ENCODE data around the gene ARSA. TPM values are rescaled to one million over a fixed set of nuclear protein-coding genes. Genes with fewer than 3 reads are reported as not detected.

Gene ARSA
- total RNA-seq, 1 experiment from 2014 or later: 10.3 TPM

DNA sequence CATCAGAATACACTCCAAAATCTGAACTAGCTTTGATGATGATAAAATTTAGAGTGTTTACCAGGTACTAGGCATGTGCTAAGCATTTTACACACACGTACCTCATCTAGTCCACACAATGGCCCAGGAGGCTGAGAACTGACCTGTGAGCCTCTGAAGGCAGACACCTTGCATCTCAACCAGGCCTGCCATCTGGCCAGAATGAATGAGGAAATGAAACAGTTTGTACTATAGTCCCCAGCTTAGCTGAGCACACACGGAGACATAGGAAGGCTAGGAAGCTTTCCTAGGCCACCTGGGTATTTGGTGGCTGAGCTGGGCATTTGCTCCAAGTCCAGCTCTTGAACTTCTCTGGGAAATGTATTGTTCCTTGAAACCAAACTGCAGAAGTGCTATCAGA, 37.8 kb upstream of the ARSA start:
- no peaks in the 10 kb centered on the region for H3K79me2 ChIP-seq (ENCODE audit: insufficient read depth, low read length)
- H4K91ac ChIP-seq (ENCODE audit: insufficient read length, low read depth, low read length): no peak overlapping the region
- H3K4me1 ChIP-seq (ENCODE audit: insufficient read depth, low read length): no peaks in the 10 kb centered on the region
- no peak overlapping the region for H2BK120ac ChIP-seq (ENCODE audit: low read depth, low read length, poor library complexity, severe bottlenecking)
- no CpG with 5 or more reads among the region's 2 CpGs for WGBS (ENCODE audit: extremely low coverage, insufficient read length, low lambda C conversion rate)
- no peaks in the 10 kb centered on the region for H4K20me1 ChIP-seq (ENCODE audit: control insufficient read depth, insufficient read depth, insufficient read length)
- no peak overlapping the region for H4K8ac ChIP-seq (replicated peaks; ENCODE audit: insufficient read length, low read depth, low read length)
- peaks cover 65% of the 10 kb centered on the region for H3K27me3 Mint-ChIP-seq (ENCODE audit: low read depth)
- no peak overlapping the region for H3K23ac ChIP-seq (ENCODE audit: insufficient read length, low read depth, low read length)
- H2AK5ac ChIP-seq (ENCODE audit: insufficient read length, low read length): no peak overlapping the region
- DNase-seq: no peak
- H3K14ac ChIP-seq (ENCODE audit: insufficient read depth, low read length): no peak overlapping the region
- no peak overlapping the region for H3K27ac ChIP-seq (ENCODE audit: insufficient read length, low read depth, low read length)
- no peak overlapping the region for H3K27ac Mint-ChIP-seq
- no peak overlapping the region for H3K4me3 Mint-ChIP-seq
- TF ChIP-seq CTCF (conservative IDR thresholded peaks at IDR 0.05): no peak
- H4K5ac ChIP-seq (ENCODE audit: insufficient read length, low read depth, low read length): no peak overlapping the region
- H3K9ac ChIP-seq (ENCODE audit: extremely low read depth, insufficient read length, low read length): no peak overlapping the region
- H3K56ac ChIP-seq (ENCODE audit: insufficient read length, low read depth, low read length): no peak overlapping the region
- H2BK12ac ChIP-seq (ENCODE audit: insufficient read length, low read depth, low read length): no peak overlapping the region
- H3K9me3 ChIP-seq (ENCODE audit: control insufficient read depth, low read depth, low read length): no peaks in the 10 kb centered on the region
- H3K36me3 Mint-ChIP-seq (ENCODE audit: insufficient read depth in 1 of 3, low read depth in 3 of 3): no peaks in the 10 kb centered on the region
- H3K79me1 ChIP-seq (ENCODE audit: insufficient read depth, low read depth, low read length, poor library complexity, severe bottlenecking): no peaks in the 10 kb centered on the region
- no peak overlapping the region for H3K4ac ChIP-seq (ENCODE audit: low read depth, low read length)
- no peaks in the 10 kb centered on the region for H3K23me2 ChIP-seq (ENCODE audit: insufficient read length, low read depth, low read length, poor library complexity, severe bottlenecking)
- no peak overlapping the region for H2AFZ ChIP-seq (ENCODE audit: low read length)
- H3K4me1 Mint-ChIP-seq: peaks cover 0 to 4% of the 10 kb centered on the region in 2 experiments; a peak in 2 of 4 replicates
- H3K9me3 Mint-ChIP-seq: peaks cover 0 to 3% of the 10 kb centered on the region in 2 experiments; a peak in 3 of 5 replicates
- H2BK15ac ChIP-seq (ENCODE audit: low read depth, low read length): no peak overlapping the region
- H3K4me2 ChIP-seq (ENCODE audit: insufficient read depth, insufficient read length, low read length): no peak overlapping the region
- no peak overlapping the region for H2BK20ac ChIP-seq (ENCODE audit: low read depth, low read length, poor library complexity, severe bottlenecking)
- H3T11ph ChIP-seq (ENCODE audit: low read length): no peak overlapping the region
- no peak overlapping the region for H3K18ac ChIP-seq (ENCODE audit: insufficient read length, low read depth, low read length)
- H3K27me3 ChIP-seq (ENCODE audit: insufficient read depth, low read length): no peaks in the 10 kb centered on the region; the same call in 1 of the 2 replicates
- H2BK5ac ChIP-seq (ENCODE audit: insufficient read length, low read length): no peak overlapping the region

Measured in H9 (cell line).